GM12891 (cell line): ENCODE measurements around the gene MAML2.

Experiments used
- POLR2A ChIP-seq: IDR thresholded peaks from 2 replicates; pipeline ENCODE4 v1.6.1; 2011; ENCODE audit warnings: low read depth, low read length, control low read depth
- POLR2AphosphoS5 ChIP-seq: IDR thresholded peaks from 2 replicates; pipeline ENCODE4 v1.6.1; 2011; ENCODE audit warnings: low read depth, low read length, control low read depth
- TAF1 ChIP-seq: IDR thresholded peaks from 2 replicates; pipeline ENCODE4 v1.6.1; 2011; ENCODE audit warnings: low read depth, low read length, control low read depth

DNA sequence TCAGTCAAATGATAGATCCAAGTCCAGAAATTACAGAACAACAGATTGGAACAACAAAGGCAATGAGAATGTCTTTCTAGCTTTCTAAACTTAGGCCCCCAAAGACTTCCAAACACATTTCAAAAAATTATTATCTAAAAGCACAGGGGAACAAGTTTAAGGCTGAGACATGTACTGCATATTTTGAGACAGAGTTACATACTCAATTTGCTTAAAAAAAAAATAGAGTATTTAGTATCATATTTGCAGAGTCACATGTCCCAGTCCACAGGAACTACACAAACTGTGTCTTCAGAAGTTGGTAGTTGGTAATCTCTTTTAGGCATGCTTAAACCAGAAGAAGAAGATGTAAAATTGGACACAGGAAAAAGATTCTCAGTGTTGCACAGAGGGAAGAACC lies 127.2 kb downstream of the MAML2 start:
- TF ChIP-seq POLR2A (no peak), POLR2AphosphoS5 (no peak), TAF1 (no peak)
